Breast epithelium (tissue), 4 donors: Measurements from ENCODE around the gene SCRT2. TPM values are rescaled to one million over a fixed set of nuclear protein-coding genes. Genes with fewer than 3 reads are reported as not detected.

Source experiments
- DNase-seq, 2 donors: peaks; one replicate each; pipeline ENCODE4 v3.0.0-alpha.2; 2019; ENCODE audit warnings: low spot score in 2 of 2
- H3K27ac ChIP-seq, 2 donors: fragments of 200-600 bp; sonication (generic) in 1 of 2; one replicate each; pipeline ENCODE4 v1.5.1; 2016 to 2019; ENCODE audit warnings: mild to moderate bottlenecking in 1 of 2
- H3K27me3 ChIP-seq, 2 donors: fragments of 200-600 bp; sonication (generic) in 1 of 2; one replicate each; pipeline versions ENCODE4 v1.5.1 to v1.6.0; 2017 to 2019; ENCODE audit warnings: control low read depth in 1 of 2, mild to moderate bottlenecking in 1 of 2
- H3K36me3 ChIP-seq: fragments of 200-600 bp; one replicate; pipeline ENCODE4 v1.5.1; 2019
- H3K4me1 ChIP-seq, 2 donors: fragments of 200-600 bp; sonication (generic); one replicate each; pipeline ENCODE4 v1.5.1; 2016 to 2019; ENCODE audit warnings: control low read depth in 1 of 2
- H3K4me3 ChIP-seq, 3 donors: fragments of 200-600 bp; sonication (generic); 1 replicate in 2 of 3; 2 replicates in 1 of 3; pipeline ENCODE4 v1.5.1; 2016 to 2019; ENCODE audit warnings: mild to moderate bottlenecking in 3 of 3, moderate library complexity in 2 of 3
- H3K9me3 ChIP-seq, 2 donors: fragments of 200-600 bp; sonication (generic) in 1 of 2; one replicate each; pipeline ENCODE4 v1.5.1; 2016 to 2019; ENCODE audit warnings: control low read depth in 1 of 2
- CTCF ChIP-seq, 3 donors: fragments of 450-650 bp; IDR thresholded peaks; one replicate each; pipeline ENCODE4 v1.5.1; 2016 to 2017; ENCODE audit warnings: antibody characterized with exemption in 3 of 3, mild to moderate bottlenecking in 3 of 3, moderate library complexity in 3 of 3
- POLR2A ChIP-seq: fragments of 450-650 bp; IDR thresholded peaks from one replicate; pipeline ENCODE4 v1.6.1; 2016; ENCODE audit warnings: antibody characterized with exemption, mild to moderate bottlenecking, moderate library complexity
- POLR2AphosphoS5 ChIP-seq, 3 donors: sonication (generic); formaldehyde crosslinking; IDR thresholded peaks; one replicate each; pipeline ENCODE4 v1.6.1; 2017; ENCODE audit warnings: antibody characterized with exemption in 3 of 3
- intact Hi-C: fragments of 100-400 bp; cut with DNase I; formaldehyde crosslinking; loops from one replicate; pipeline ENCODE4 v1.15.1; 2023; ENCODE audit warnings: low total_unique reads
- total RNA-seq, 3 donors: library from RNA; depleted of rRNA; stranded (reverse); fragments of >200 nt; gene quantifications; one replicate each; pipeline ENCODE4 v1.1.0, GENCODE V29; 2016

The SCRT2 gene
- total RNA-seq, 3 donors from 2014 or later = not detected

- no peaks in the 10 kb centered on the region for H3K27me3 ChIP-seq
- DNase-seq = no peak
- TF ChIP-seq POLR2AphosphoS5 (IDR thresholded peaks at IDR 0.05) (no peak), CTCF (IDR thresholded peaks at IDR 0.05) (no peak), POLR2A (no peak)
- H3K36me3 ChIP-seq = no peaks in the 10 kb centered on the region
- H3K27ac ChIP-seq = no peak overlapping the region
- H3K4me1 ChIP-seq = no peaks in the 10 kb centered on the region
- no peaks in the 10 kb centered on the region for H3K9me3 ChIP-seq
- intact Hi-C loops = loop anchor here (10.0 kb wide), 1 partner anchor 76 kb away; no protein-coding TSS in a partner anchor
- no peak overlapping the region for H3K4me3 ChIP-seq
These were observed 34.7 kb downstream of the SCRT2 start for GRCh38 chr20:640674-641515.

GRCh38 chr20:638579-638978, 37.0 kb downstream of the SCRT2 start:
- H3K4me1 ChIP-seq = no peaks in the 10 kb centered on the region
- H3K27ac ChIP-seq = no peak overlapping the region
- no peaks in the 10 kb centered on the region for H3K27me3 ChIP-seq
- H3K36me3 ChIP-seq = no peaks in the 10 kb centered on the region
- no peak overlapping the region for H3K4me3 ChIP-seq
- H3K9me3 ChIP-seq = no peaks in the 10 kb centered on the region
- intact Hi-C loops = no loop called here
- TF ChIP-seq CTCF (IDR thresholded peaks at IDR 0.05) = no peak
- TF ChIP-seq POLR2AphosphoS5 (IDR thresholded peaks at IDR 0.05) = no peak
- TF ChIP-seq POLR2A = no peak
- no peak for DNase-seq

GRCh38 chr20:637559-637958, 38.0 kb downstream of the SCRT2 start:
- TF ChIP-seq POLR2A (no peak), CTCF (IDR thresholded peaks at IDR 0.05) (no peak), POLR2AphosphoS5 (IDR thresholded peaks at IDR 0.05) (no peak)
- Histone ChIP-seq H3K27ac (no peak overlapping the region), H3K4me1 (no peaks in the 10 kb centered on the region), H3K4me3 (no peak overlapping the region), H3K36me3 (no peaks in the 10 kb centered on the region), H3K27me3 (no peaks in the 10 kb centered on the region), H3K9me3 (no peaks in the 10 kb centered on the region)
- DNase-seq = no peak
- intact Hi-C loops = no loop called here

GRCh38 chr20:635893-636338, 39.7 kb downstream of the SCRT2 start:
- Histone ChIP-seq H3K36me3 (no peaks in the 10 kb centered on the region), H3K4me1 (no peaks in the 10 kb centered on the region), H3K27me3 (no peaks in the 10 kb centered on the region), H3K9me3 (no peaks in the 10 kb centered on the region), H3K27ac (no peak overlapping the region), H3K4me3 (no peak overlapping the region)
- intact Hi-C loops = no loop called here
- no peak for DNase-seq
- TF ChIP-seq CTCF (IDR thresholded peaks at IDR 0.05) = no peak
- TF ChIP-seq POLR2A = no peak
- TF ChIP-seq POLR2AphosphoS5 (IDR thresholded peaks at IDR 0.05) = no peak
